Testis (tissue), 3 donors: ENCODE measurements around the gene FSTL4. TPM values are rescaled to one million over a fixed set of nuclear protein-coding genes. Genes with fewer than 3 reads are reported as not detected.

ENCODE experiments used
- DNase-seq: peaks from one replicate; pipeline ENCODE4 v3.0.0-alpha.2; 2019
- H3K27ac ChIP-seq, 2 donors: fragments of 200-600 bp; sonication (generic); one replicate each; pipeline ENCODE4 v1.5.1; 2019
- H3K27me3 ChIP-seq: fragments of 200-600 bp; sonication (generic); one replicate; pipeline ENCODE4 v1.5.1; 2019
- H3K36me3 ChIP-seq: fragments of 200-600 bp; sonication (generic); one replicate; pipeline ENCODE4 v1.5.1; 2017; ENCODE audit warnings: low read depth; ENCODE audit errors: missing control alignments
- H3K4me1 ChIP-seq: fragments of 200-600 bp; sonication (generic); one replicate; pipeline ENCODE4 v1.5.1; 2019
- H3K4me3 ChIP-seq, 2 donors: fragments of 200-600 bp; sonication (generic); one replicate each; pipeline ENCODE4 v1.5.1; 2017 to 2019
- H3K9me3 ChIP-seq: fragments of 200-600 bp; sonication (generic); one replicate; pipeline ENCODE4 v1.5.1; 2017
- CTCF ChIP-seq, 3 experiments: fragments of 450-650 bp in 2 of 3; fragments of 200-600 bp in 1 of 3; sonication (generic) in 1 of 3; IDR thresholded peaks; one replicate each; pipeline ENCODE4 v1.5.1; 2016 to 2019; ENCODE audit warnings: antibody characterized with exemption in 3 of 3, mild to moderate bottlenecking in 2 of 3, moderate library complexity in 1 of 3
- POLR2A ChIP-seq: fragments of 450-650 bp; IDR thresholded peaks from one replicate; pipeline ENCODE4 v1.6.1; 2017; ENCODE audit warnings: antibody characterized with exemption, mild to moderate bottlenecking, moderate library complexity
- WGBS, 2 donors: methylation state at CpG; one replicate each; pipeline ENCODE4 v1.1.5; 2018; 5-methylcytosine and 5-hydroxymethylcytosine counted together
- intact Hi-C: fragments of 100-400 bp; cut with DNase I; formaldehyde crosslinking; loops from one replicate; pipeline ENCODE4 v1.15.1; 2023; ENCODE audit warnings: low total_unique reads
- polyA plus RNA-seq: library from polyadenylated mRNA; stranded (reverse); fragments of 350-450 nt; fragmentation: Illumina TruSeq; extraction: RNeasy Lipid Tissue Mini Kit (QIAGEN cat#74804); gene quantifications from one replicate; pipeline ENCODE4 v1.2.3, GENCODE V29; 2014; ENCODE audit warnings: low read depth, low replicate concordance; ENCODE audit not compliant: insufficient read depth
- total RNA-seq, 2 donors: library from RNA; depleted of rRNA; stranded (reverse); fragments of >200 nt; gene quantifications; one replicate each; pipeline ENCODE4 v1.2.3, GENCODE V29; 2016

The FSTL4 gene
- total and polyA plus RNA-seq, 3 donors from 2014 or later, result 7.1 to 8.6 (median 7.4) TPM

- WGBS, 2 donors, result 88 to 93% methylated on average over 7 of the region's 7 CpGs
- H3K4me1 ChIP-seq, result no peaks in the 10 kb centered on the region
- TF ChIP-seq POLR2A (no peak), CTCF (IDR thresholded peaks at IDR 0.05) (no peak)
These were observed 142.5 kb downstream of the FSTL4 start for GRCh38 chr5:133469846-133470245.

GRCh38 chr5:133469252-133469651 lies 143.1 kb downstream of the FSTL4 start:
- Histone ChIP-seq H3K36me3 (no peaks in the 10 kb centered on the region), H3K4me3 (no peak overlapping the region), H3K9me3 (no peaks in the 10 kb centered on the region), H3K27ac (no peak overlapping the region), H3K4me1 (no peaks in the 10 kb centered on the region), H3K27me3 (no peaks in the 10 kb centered on the region)
- WGBS, 2 donors, result 86 to 92% methylated on average over 2 of the region's 2 CpGs
- DNase-seq, result no peak
- TF ChIP-seq POLR2A (no peak), CTCF (IDR thresholded peaks at IDR 0.05) (no peak)
- intact Hi-C loops, result no loop called here

More at GRCh38 chr5:133469846-133470245, 142.5 kb downstream of the FSTL4 start:
- H3K9me3 ChIP-seq, result no peaks in the 10 kb centered on the region
- H3K27me3 ChIP-seq, result no peaks in the 10 kb centered on the region
- no peak overlapping the region for H3K4me3 ChIP-seq
- H3K27ac ChIP-seq, result no peak overlapping the region
- intact Hi-C loops, result no loop called here
- no peak for DNase-seq
- H3K36me3 ChIP-seq, result no peaks in the 10 kb centered on the region

GRCh38 chr5:133468596-133468995 lies 143.7 kb downstream of the FSTL4 start:
- 82 to 85% methylated on average over 5 to 6 of the region's 6 CpGs for WGBS, 2 donors
- no peak for TF ChIP-seq POLR2A
- TF ChIP-seq CTCF (IDR thresholded peaks at IDR 0.05), result no peak
- intact Hi-C loops, result no loop called here
- H3K27ac ChIP-seq, result no peak overlapping the region
- no peaks in the 10 kb centered on the region for H3K9me3 ChIP-seq
- H3K4me3 ChIP-seq, result no peak overlapping the region
- no peaks in the 10 kb centered on the region for H3K27me3 ChIP-seq
- no peak for DNase-seq
- no peaks in the 10 kb centered on the region for H3K4me1 ChIP-seq
- H3K36me3 ChIP-seq, result no peaks in the 10 kb centered on the region

DNA sequence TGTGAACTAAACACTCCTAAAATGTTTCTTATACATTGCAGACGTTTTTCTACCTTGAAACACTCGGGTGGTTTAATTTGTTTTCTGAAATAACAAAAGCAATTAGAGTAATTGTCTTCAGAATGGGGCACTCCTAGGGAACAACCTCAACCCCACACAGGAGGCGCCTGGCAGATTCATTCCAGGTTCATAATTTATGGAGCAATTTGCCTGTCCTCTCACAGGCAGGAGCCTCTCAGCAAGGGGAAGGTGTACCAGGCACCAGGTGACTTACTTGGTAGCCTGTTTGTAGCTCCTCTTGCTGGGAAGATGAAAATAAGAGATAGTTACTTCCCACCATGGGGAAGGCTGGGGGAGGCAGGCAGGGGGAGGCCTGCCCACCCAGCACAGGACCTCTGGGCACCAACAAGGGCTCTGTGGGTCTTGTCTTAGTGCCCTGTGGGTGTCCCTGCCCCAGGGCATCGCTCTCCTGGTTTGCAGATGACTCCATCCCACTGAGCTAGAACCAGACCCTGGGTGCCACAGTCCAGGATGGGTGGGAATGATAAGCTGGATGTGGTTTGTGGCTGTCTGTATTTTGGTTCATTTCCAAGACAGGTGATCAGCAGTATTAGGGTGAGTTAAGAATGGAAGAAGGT lies 144.4 kb downstream of the FSTL4 start:
- H3K4me1 ChIP-seq, result no peaks in the 10 kb centered on the region
- intact Hi-C loops, result no loop called here
- no peak overlapping the region for H3K27ac ChIP-seq
- no peaks in the 10 kb centered on the region for H3K9me3 ChIP-seq
- no peak for DNase-seq
- 50 to 68% methylated on average over 3 to 4 of the region's 4 CpGs for WGBS, 2 donors
- H3K36me3 ChIP-seq, result no peaks in the 10 kb centered on the region
- H3K4me3 ChIP-seq, result no peak overlapping the region
- H3K27me3 ChIP-seq, result no peaks in the 10 kb centered on the region
- TF ChIP-seq POLR2A (no peak), CTCF (IDR thresholded peaks at IDR 0.05) (no peak)

- no peaks in the 10 kb centered on the region for H3K36me3 ChIP-seq
- WGBS, 2 donors, result 68 to 78% methylated on average over 7 of the region's 7 CpGs
- TF ChIP-seq CTCF (IDR thresholded peaks at IDR 0.05) (no peak), POLR2A (no peak)
- intact Hi-C loops, result no loop called here
- H3K27ac ChIP-seq, result no peak overlapping the region
- no peak for DNase-seq
- H3K4me1 ChIP-seq, result no peaks in the 10 kb centered on the region
- no peaks in the 10 kb centered on the region for H3K27me3 ChIP-seq
- no peak overlapping the region for H3K4me3 ChIP-seq
- H3K9me3 ChIP-seq, result no peaks in the 10 kb centered on the region
These were observed 145.0 kb downstream of the FSTL4 start for GRCh38 chr5:133467335-133467779.
